Measurements from ENCODE around the gene PEX16. TPM values are rescaled to one million over a fixed set of nuclear protein-coding genes. Genes with fewer than 3 reads are reported as not detected.

Gene PEX16
- total and polyA plus RNA-seq, 2 of the 13 experiments (the other 11 are each of a cell fraction or from before 2014, with no cell fraction given), result 12.5 to 21.8 TPM

DNA sequence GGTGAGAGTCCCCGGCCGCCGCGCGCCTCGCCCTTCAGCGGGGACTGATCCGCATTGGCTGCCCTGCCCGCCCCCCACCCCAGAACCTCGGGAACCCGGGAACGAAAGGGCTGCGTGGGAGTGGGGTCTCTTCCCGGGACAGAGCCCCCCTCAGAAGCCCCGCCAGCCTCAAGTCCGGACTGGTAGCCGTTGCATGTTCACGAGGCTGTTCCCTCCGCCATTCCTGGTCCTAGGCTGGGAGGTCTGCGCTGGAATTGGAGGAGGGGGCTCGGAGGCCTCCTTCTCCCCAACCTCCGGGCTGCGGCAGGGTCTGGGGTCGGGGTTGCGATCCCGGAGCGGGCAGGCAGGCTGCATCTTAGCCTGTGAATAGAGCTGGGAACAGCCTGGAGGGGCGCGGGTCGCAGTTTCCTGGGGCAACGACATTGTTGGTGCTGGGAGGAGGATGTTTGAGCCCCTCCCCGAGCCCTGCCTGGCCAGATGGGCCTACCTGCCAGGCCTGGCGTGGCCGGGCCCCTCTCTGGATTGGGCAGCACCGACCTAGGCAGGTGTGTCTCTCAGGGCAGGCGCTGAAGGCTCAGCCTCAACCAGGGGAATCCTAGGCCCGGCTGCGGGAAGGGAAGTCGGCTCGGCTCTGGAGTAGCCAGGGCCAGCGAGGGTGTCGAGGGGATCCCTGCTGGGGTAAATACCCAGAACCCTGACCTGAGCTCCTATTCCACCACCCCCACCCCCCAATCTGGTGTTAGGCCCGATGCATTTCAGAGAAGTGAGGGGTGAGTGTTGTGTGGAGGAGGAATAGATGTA, 31.6 kb downstream of the PEX16 start:
- Histone ChIP-seq H3K4me2 (ENCODE audit: low read depth, low read length) (peak overlapping the region; percentile 65), H4K20me1 (ENCODE audit: insufficient read depth, low read length) (peaks cover 12% of the 10 kb centered on the region; the same call in 1 of the 2 replicates), H3K4me3 (replicated peaks in 1 of 3; ENCODE audit: insufficient read depth in 1 of 3, low read depth in 2 of 3, low read length in 3 of 3) (peak overlapping the region; percentile 52 to 71 (median 61); a peak in 5 of 6 replicates), H3K9ac (ENCODE audit: insufficient read depth, low read depth, low read length) (no peak overlapping the region), H3K9me3 (ENCODE audit: low read length) (no peaks in the 10 kb centered on the region), H3K79me2 (ENCODE audit: insufficient read depth, low read length) (no peaks in the 10 kb centered on the region), H3K4me1 (ENCODE audit: insufficient read depth, low read length) (no peaks in the 10 kb centered on the region), H2AFZ (ENCODE audit: low read length) (no peak overlapping the region), H3K36me3 (replicated peaks in 1 of 2; ENCODE audit: control insufficient read depth in 1 of 2, insufficient read depth in 2 of 2, low read length in 2 of 2) (peaks cover 0 to under 1% of the 10 kb centered on the region in 2 experiments; a peak in 1 of 5 replicates), H3K27ac (ENCODE audit: extremely low read length, insufficient read depth, low read length) (no peak overlapping the region), H3K27me3 (ENCODE audit: control insufficient read depth in 1 of 2, insufficient read depth in 2 of 2, low read length in 2 of 2) (no peaks in the 10 kb centered on the region; a peak in 2 of 5 replicates)
- ChIA-PET CTCF (ENCODE audit: low intra/inter-chr PET ratio, low total read pairs) (no interaction called here), POLR2A (no interaction called here)
- no TSS peak for BruUV-seq (replicated peaks)
- TF ChIP-seq ZNF816 (CRISPR knock-in tag; IDR thresholded peaks at IDR 0.05; ENCODE audit: borderline replicate concordance), result 0 out of 2 replicates have a peak, but pooled peaks have one; percentile 1
- TF ChIP-seq SMC3 (IDR thresholded peaks at IDR 0.05; ENCODE audit: low read length), result no peak
- TF ChIP-seq, protein P1, sequence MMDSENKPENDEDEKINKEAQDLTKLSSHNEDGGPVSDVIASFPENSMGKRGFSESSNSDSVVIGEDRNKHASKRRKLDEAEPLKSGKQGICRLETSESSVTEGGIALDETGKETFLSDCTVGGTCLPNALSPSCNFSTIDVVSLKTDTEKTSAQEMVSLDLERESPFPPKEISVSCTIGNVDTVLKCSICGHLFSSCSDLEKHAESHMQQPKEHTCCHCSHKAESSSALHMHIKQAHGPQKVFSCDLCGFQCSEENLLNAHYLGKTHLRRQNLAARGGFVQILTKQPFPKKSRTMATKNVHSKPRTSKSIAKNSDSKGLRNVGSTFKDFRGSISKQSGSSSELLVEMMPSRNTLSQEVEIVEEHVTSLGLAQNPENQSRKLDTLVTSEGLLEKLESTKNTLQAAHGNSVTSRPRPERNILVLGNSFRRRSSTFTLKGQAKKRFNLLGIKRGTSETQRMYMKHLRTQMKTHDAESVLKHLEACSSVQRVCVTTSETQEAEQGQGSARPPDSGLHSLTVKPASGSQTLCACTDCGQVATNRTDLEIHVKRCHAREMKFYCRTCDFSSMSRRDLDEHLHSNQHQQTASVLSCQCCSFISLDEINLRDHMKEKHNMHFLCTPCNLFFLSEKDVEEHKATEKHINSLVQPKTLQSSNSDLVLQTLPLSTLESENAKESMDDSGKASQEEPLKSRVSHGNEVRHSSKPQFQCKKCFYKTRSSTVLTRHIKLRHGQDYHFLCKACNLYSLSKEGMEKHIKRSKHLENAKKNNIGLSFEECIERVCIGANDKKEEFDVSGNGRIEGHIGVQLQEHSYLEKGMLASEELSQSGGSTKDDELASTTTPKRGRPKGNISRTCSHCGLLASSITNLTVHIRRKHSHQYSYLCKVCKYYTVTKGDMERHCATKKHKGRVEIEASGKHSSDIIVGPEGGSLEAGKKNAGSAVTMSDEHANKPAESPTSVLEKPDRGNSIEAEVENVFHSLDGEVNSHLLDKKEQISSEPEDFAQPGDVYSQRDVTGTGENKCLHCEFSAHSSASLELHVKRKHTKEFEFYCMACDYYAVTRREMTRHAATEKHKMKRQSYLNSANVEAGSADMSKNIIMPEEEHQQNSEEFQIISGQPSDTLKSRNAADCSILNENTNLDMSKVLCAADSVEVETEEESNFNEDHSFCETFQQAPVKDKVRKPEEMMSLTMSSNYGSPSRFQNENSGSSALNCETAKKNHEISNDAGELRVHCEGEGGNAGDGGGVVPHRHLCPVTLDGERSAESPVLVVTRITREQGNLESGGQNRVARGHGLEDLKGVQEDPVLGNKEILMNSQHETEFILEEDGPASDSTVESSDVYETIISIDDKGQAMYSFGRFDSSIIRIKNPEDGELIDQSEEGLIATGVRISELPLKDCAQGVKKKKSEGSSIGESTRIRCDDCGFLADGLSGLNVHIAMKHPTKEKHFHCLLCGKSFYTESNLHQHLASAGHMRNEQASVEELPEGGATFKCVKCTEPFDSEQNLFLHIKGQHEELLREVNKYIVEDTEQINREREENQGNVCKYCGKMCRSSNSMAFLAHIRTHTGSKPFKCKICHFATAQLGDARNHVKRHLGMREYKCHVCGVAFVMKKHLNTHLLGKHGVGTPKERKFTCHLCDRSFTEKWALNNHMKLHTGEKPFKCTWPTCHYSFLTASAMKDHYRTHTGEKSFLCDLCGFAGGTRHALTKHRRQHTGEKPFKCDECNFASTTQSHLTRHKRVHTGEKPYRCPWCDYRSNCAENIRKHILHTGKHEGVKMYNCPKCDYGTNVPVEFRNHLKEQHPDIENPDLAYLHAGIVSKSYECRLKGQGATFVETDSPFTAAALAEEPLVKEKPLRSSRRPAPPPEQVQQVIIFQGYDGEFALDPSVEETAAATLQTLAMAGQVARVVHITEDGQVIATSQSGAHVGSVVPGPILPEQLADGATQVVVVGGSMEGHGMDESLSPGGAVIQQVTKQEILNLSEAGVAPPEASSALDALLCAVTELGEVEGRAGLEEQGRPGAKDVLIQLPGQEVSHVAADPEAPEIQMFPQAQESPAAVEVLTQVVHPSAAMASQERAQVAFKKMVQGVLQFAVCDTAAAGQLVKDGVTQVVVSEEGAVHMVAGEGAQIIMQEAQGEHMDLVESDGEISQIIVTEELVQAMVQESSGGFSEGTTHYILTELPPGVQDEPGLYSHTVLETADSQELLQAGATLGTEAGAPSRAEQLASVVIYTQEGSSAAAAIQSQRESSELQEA (CRISPR knock-in tag; IDR thresholded peaks at IDR 0.05; ENCODE audit: not compliant biosample characterization), result no peak
- TF ChIP-seq, protein P2, sequence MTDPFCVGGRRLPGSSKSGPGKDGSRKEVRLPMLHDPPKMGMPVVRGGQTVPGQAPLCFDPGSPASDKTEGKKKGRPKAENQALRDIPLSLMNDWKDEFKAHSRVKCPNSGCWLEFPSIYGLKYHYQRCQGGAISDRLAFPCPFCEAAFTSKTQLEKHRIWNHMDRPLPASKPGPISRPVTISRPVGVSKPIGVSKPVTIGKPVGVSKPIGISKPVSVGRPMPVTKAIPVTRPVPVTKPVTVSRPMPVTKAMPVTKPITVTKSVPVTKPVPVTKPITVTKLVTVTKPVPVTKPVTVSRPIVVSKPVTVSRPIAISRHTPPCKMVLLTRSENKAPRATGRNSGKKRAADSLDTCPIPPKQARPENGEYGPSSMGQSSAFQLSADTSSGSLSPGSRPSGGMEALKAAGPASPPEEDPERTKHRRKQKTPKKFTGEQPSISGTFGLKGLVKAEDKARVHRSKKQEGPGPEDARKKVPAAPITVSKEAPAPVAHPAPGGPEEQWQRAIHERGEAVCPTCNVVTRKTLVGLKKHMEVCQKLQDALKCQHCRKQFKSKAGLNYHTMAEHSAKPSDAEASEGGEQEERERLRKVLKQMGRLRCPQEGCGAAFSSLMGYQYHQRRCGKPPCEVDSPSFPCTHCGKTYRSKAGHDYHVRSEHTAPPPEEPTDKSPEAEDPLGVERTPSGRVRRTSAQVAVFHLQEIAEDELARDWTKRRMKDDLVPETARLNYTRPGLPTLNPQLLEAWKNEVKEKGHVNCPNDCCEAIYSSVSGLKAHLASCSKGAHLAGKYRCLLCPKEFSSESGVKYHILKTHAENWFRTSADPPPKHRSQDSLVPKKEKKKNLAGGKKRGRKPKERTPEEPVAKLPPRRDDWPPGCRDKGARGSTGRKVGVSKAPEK (CRISPR knock-in tag; IDR thresholded peaks at IDR 0.05; ENCODE audit: borderline replicate concordance), result no peak
- FAIRE-seq (no peak), DNase-seq (ENCODE audit: low spot score) (no peak), ATAC-seq (peak; percentile 14)
- 57% methylated on average over 17 of the region's 43 CpGs for WGBS (ENCODE audit: low lambda C conversion rate)
- in situ Hi-C loops (cut with HindIII; ENCODE audit: extremely low pct_ligation_motif_present, low pct_unique_long_range_greater_than_20kb), result no loop called here
- intact Hi-C loops (cut with micrococcal nuclease; ENCODE audit: unreplicated experiment), result no loop called here
